ENCODE results near the gene ATP9B.

Gene ATP9B

GRCh38 chr18:79365701-79366100 lies 296.5 kb downstream of the ATP9B start:
- H3K9me3 ChIP-seq (ENCODE audit: severe bottlenecking): peaks cover 3% of the 10 kb centered on the region
- no peak overlapping the region for H3K27ac ChIP-seq
- TF ChIP-seq CTCF (IDR thresholded peaks at IDR 0.05; ENCODE audit: low read depth, low read length): no peak
- no peak for DNase-seq
- no peaks in the 10 kb centered on the region for H3K27me3 ChIP-seq (ENCODE audit: insufficient read depth, low read depth, severe bottlenecking)
- peaks cover 18% of the 10 kb centered on the region for H3K36me3 ChIP-seq
- H3K4me3 ChIP-seq (ENCODE audit: low read depth, low read length): no peak overlapping the region

GRCh38 chr18:79366177-79367094 lies 297.2 kb downstream of the ATP9B start:
- no peak overlapping the region for H3K27ac ChIP-seq
- peaks cover 13% of the 10 kb centered on the region for H3K36me3 ChIP-seq
- H3K9me3 ChIP-seq (ENCODE audit: severe bottlenecking): peaks cover 3% of the 10 kb centered on the region
- H3K27me3 ChIP-seq (ENCODE audit: insufficient read depth, low read depth, severe bottlenecking): no peaks in the 10 kb centered on the region
- no peak overlapping the region for H3K4me3 ChIP-seq (ENCODE audit: low read depth, low read length)
- no peak for DNase-seq
- TF ChIP-seq CTCF (IDR thresholded peaks at IDR 0.05; ENCODE audit: low read depth, low read length): no peak

GRCh38 chr18:79367480-79367879 lies 298.3 kb downstream of the ATP9B start:
- no peak overlapping the region for H3K4me3 ChIP-seq (ENCODE audit: low read depth, low read length)
- TF ChIP-seq CTCF (IDR thresholded peaks at IDR 0.05; ENCODE audit: low read depth, low read length): no peak
- no peak overlapping the region for H3K27ac ChIP-seq
- DNase-seq: no peak
- H3K9me3 ChIP-seq (ENCODE audit: severe bottlenecking): peaks cover 3% of the 10 kb centered on the region
- H3K27me3 ChIP-seq (ENCODE audit: insufficient read depth, low read depth, severe bottlenecking): no peaks in the 10 kb centered on the region
- peaks cover 5% of the 10 kb centered on the region for H3K36me3 ChIP-seq

GRCh38 chr18:79367989-79368388 lies 298.8 kb downstream of the ATP9B start:
- no peak for TF ChIP-seq CTCF (IDR thresholded peaks at IDR 0.05; ENCODE audit: low read depth, low read length)
- Histone ChIP-seq H3K36me3 (peaks cover 4% of the 10 kb centered on the region; the same call in 1 of the 2 replicates), H3K27me3 (ENCODE audit: insufficient read depth, low read depth, severe bottlenecking) (no peaks in the 10 kb centered on the region), H3K9me3 (ENCODE audit: severe bottlenecking) (peaks cover 3% of the 10 kb centered on the region), H3K27ac (no peak overlapping the region), H3K4me3 (ENCODE audit: low read depth, low read length) (no peak overlapping the region)
- no peak for DNase-seq

GRCh38 chr18:79368681-79369080 lies 299.5 kb downstream of the ATP9B start:
- Histone ChIP-seq H3K4me3 (ENCODE audit: low read depth, low read length) (no peak overlapping the region), H3K27ac (no peak overlapping the region), H3K36me3 (peaks cover 4% of the 10 kb centered on the region; the same call in 1 of the 2 replicates), H3K27me3 (ENCODE audit: insufficient read depth, low read depth, severe bottlenecking) (no peaks in the 10 kb centered on the region), H3K9me3 (ENCODE audit: severe bottlenecking) (peaks cover 3% of the 10 kb centered on the region)
- no peak for DNase-seq
- no peak for TF ChIP-seq CTCF (IDR thresholded peaks at IDR 0.05; ENCODE audit: low read depth, low read length)

All from WERI-Rb-1 (cell line).